CD4-positive, alpha-beta memory T cell (primary cell): ENCODE measurements around the gene CCDC69. TPM values are rescaled to one million over a fixed set of nuclear protein-coding genes. Genes with fewer than 3 reads are reported as not detected.

ENCODE experiments used
- CTCF ChIA-PET: fragments of 350-600 bp; sonication (Branson Sonifier 250); formaldehyde crosslinking; loops from one replicate; lab custom pipeline; 2021; ENCODE audit warnings: inconsistent platforms; ENCODE audit not compliant: partially characterized antibody; lab: Charles Lee
- POLR2A ChIA-PET: fragments of 350-600 bp; sonication (Branson Sonifier 250); formaldehyde crosslinking; loops from one replicate; lab custom pipeline; 2021; ENCODE audit not compliant: partially characterized antibody; lab: Charles Lee
- DNase-seq, 5 donors: peaks; one replicate each; pipeline versions ENCODE4 v3.0.0 to v3.0.0-alpha.2; 2020 to 2022; ENCODE audit warnings: mixed read lengths in 1 of 5
- H3K27ac ChIP-seq: one replicate; pipeline ENCODE4 v1.7.0; 2013; ENCODE audit warnings: low read depth, low read length
- H3K27me3 ChIP-seq: 2 replicates; pipeline ENCODE4 v1.7.0; 2013; ENCODE audit warnings: mild to moderate bottlenecking, low read length, moderate library complexity; ENCODE audit not compliant: insufficient read depth
- H3K36me3 ChIP-seq: 2 replicates; pipeline ENCODE4 v1.7.0; 2013; ENCODE audit warnings: mild to moderate bottlenecking, low read length, moderate library complexity; ENCODE audit not compliant: insufficient read depth
- H3K4me1 ChIP-seq: 2 replicates; pipeline ENCODE4 v1.7.0; 2013; ENCODE audit warnings: mild to moderate bottlenecking, low read length, moderate library complexity; ENCODE audit not compliant: insufficient read depth
- H3K4me3 ChIP-seq, 2 donors: one replicate each; pipeline ENCODE4 v1.7.0; 2013; ENCODE audit warnings: low read length in 2 of 2, mild to moderate bottlenecking in 1 of 2
- H3K9me3 ChIP-seq, 2 donors: one replicate each; pipeline ENCODE4 v1.7.0; 2013; ENCODE audit warnings: low read length in 2 of 2, control low read depth in 1 of 2; ENCODE audit not compliant: control insufficient read depth in 1 of 2
- H3K27ac Mint-ChIP-seq, 7 donors: one replicate each; pipeline ENCODE4 v1.8.0; 2020 to 2021; ENCODE audit warnings: mixed read lengths in 7 of 7, mild to moderate bottlenecking in 6 of 7, inconsistent platforms in 3 of 7, moderate library complexity in 3 of 7
- H3K27me3 Mint-ChIP-seq, 2 donors: one replicate each; pipeline ENCODE4 v1.8.0; 2020 to 2021; ENCODE audit warnings: mixed read lengths in 2 of 2
- H3K36me3 Mint-ChIP-seq, 2 donors: one replicate each; pipeline ENCODE4 v1.8.0; 2020 to 2021; ENCODE audit warnings: mixed read lengths in 2 of 2, inconsistent platforms in 1 of 2, mild to moderate bottlenecking in 1 of 2
- H3K4me1 Mint-ChIP-seq, 4 donors: one replicate each; pipeline ENCODE4 v1.8.0; 2020 to 2021; ENCODE audit warnings: mixed read lengths in 4 of 4, mild to moderate bottlenecking in 1 of 4
- H3K4me3 Mint-ChIP-seq, 8 donors: one replicate each; pipeline ENCODE4 v1.8.0; 2020 to 2021; ENCODE audit warnings: mixed read lengths in 8 of 8, mild to moderate bottlenecking in 7 of 8, moderate library complexity in 6 of 8, inconsistent platforms in 3 of 8
- H3K9me3 Mint-ChIP-seq, 8 donors: one replicate each; pipeline ENCODE4 v1.8.0; 2020 to 2021; ENCODE audit warnings: mixed read lengths in 8 of 8, mild to moderate bottlenecking in 5 of 8, inconsistent platforms in 3 of 8, moderate library complexity in 1 of 8
- intact Hi-C: fragments of 100-400 bp; cut with micrococcal nuclease; formaldehyde crosslinking; loops from one replicate; pipeline ENCODE4 v1.15.1; 2023
- polyA plus RNA-seq, 2 donors: library from polyadenylated mRNA; unstranded; fragments of 300-500 nt; fragmentation: Illumina TruSeq; gene quantifications; one replicate each; pipeline ENCODE4 v1.2.3, GENCODE V29; 2021
- total RNA-seq, 2 experiments: library from RNA; stranded (reverse); gene quantifications; one replicate each; pipeline ENCODE4 v1.2.3, GENCODE V29; 2021

The CCDC69 gene
- total and polyA plus RNA-seq, 4 experiments from 2014 or later = 38.9 to 93.9 (median 88.2) TPM

DNA sequence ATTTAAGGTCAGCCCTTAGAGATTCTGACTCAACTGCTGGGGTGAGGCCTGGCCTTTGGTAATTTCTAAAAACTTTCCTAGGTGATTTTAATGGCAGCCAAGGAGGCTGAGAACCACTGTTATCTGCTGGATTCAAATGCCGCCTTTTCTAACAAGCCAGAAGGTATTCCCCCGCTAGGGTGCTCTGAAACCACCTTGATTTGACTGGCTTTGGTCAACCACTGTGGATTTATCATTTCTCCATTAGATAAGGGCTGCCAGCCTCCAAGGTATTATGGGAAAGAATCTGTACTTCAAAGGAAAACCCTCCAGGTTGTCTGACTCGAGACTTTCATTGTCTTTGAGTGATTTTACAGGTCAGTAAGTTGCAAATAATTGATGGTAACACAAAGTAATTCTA, 70.6 kb downstream of the CCDC69 start:
- Mint-ChIP-seq H3K27me3 (no peaks in the 10 kb centered on the region), H3K9me3 (no peaks in the 10 kb centered on the region), H3K4me3 (peak overlapping the region; percentile 74 to 99 (median 97)), H3K4me1 (peaks cover 60 to 95% (median 74%) of the 10 kb centered on the region in 4 donors), H3K36me3 (peaks cover 14 to 56% of the 10 kb centered on the region in 2 donors), H3K27ac (peak overlapping the region; percentile 93 to 99 (median 97))
- DNase-seq = no peak
- Histone ChIP-seq H3K9me3 (no peaks in the 10 kb centered on the region), H3K4me1 (peaks cover 90% of the 10 kb centered on the region), H3K36me3 (no peaks in the 10 kb centered on the region), H3K4me3 (no peak overlapping the region), H3K27me3 (no peaks in the 10 kb centered on the region), H3K27ac (peak overlapping the region; percentile 84)
- CTCF ChIA-PET = interaction anchor here (40.5 to 50.2 kb wide), 2 partner anchors 0 to 20 kb away, joined by 2066 read pairs; partner anchors contain the start of gene ANXA6
- intact Hi-C loops = loop anchor here (10.0 kb wide), 2 partner anchors 162 to 698 kb away; no protein-coding TSS in a partner anchor
- POLR2A ChIA-PET = interaction anchor here (0.9 to 13.9 kb wide), 4 partner anchors 11 to 68 kb away, joined by 3 to 249 read pairs (median 104); no protein-coding TSS in a partner anchor

- Mint-ChIP-seq H3K4me1 (peaks cover 71 to 100% (median 84%) of the 10 kb centered on the region in 4 donors), H3K27ac (peak overlapping the region; percentile 94 to 99 (median 96)), H3K9me3 (no peaks in the 10 kb centered on the region), H3K36me3 (peaks cover 23 to 64% of the 10 kb centered on the region in 2 donors), H3K27me3 (no peaks in the 10 kb centered on the region), H3K4me3 (peak overlapping the region; percentile 60 to 98 (median 86))
- intact Hi-C loops = loop anchor here (10.0 kb wide), 2 partner anchors 163 to 697 kb away; no protein-coding TSS in a partner anchor
- Histone ChIP-seq H3K4me3 (peak overlapping the region; percentile 1 to 38), H3K4me1 (peaks cover 100% of the 10 kb centered on the region), H3K36me3 (peaks cover 11% of the 10 kb centered on the region), H3K27me3 (no peaks in the 10 kb centered on the region), H3K27ac (peak overlapping the region; percentile 84), H3K9me3 (no peaks in the 10 kb centered on the region)
- no peak for DNase-seq
- ChIA-PET POLR2A (interaction anchor here (1.4 to 13.9 kb wide), 4 partner anchors 9 to 62 kb away, joined by 3 to 249 read pairs (median 104); no protein-coding TSS in a partner anchor), CTCF (interaction anchor here (1.9 to 50.2 kb wide), 3 partner anchors 2 to 62 kb away, joined by 8 to 2066 read pairs (median 2066); partner anchors contain the start of gene ANXA6)
Observed at GRCh38 chr5:151151793-151152192, 72.1 kb downstream of the CCDC69 start.

GRCh38 chr5:151151263-151151660, 72.6 kb downstream of the CCDC69 start:
- Histone ChIP-seq H3K4me3 (peak overlapping the region; percentile 1 to 38), H3K27me3 (no peaks in the 10 kb centered on the region), H3K9me3 (no peaks in the 10 kb centered on the region), H3K36me3 (peaks cover 16% of the 10 kb centered on the region), H3K4me1 (peaks cover 100% of the 10 kb centered on the region), H3K27ac (peak overlapping the region; percentile 84)
- intact Hi-C loops = loop anchor here (10.0 kb wide), 2 partner anchors 164 to 696 kb away; no protein-coding TSS in a partner anchor
- Mint-ChIP-seq H3K27me3 (no peaks in the 10 kb centered on the region), H3K27ac (peak overlapping the region; percentile 94 to 99 (median 96)), H3K4me3 (peak overlapping the region; percentile 60 to 98 (median 86)), H3K9me3 (no peaks in the 10 kb centered on the region), H3K36me3 (peaks cover 28 to 66% of the 10 kb centered on the region in 2 donors), H3K4me1 (peaks cover 74 to 100% (median 87%) of the 10 kb centered on the region in 4 donors)
- POLR2A ChIA-PET = interaction anchor here (1.4 to 13.9 kb wide), 11 partner anchors 9 to 72 kb away, joined by 3 to 249 read pairs (median 10); partner anchors contain the start of gene CCDC69
- no peak for DNase-seq
- CTCF ChIA-PET = interaction anchor here (1.2 to 50.2 kb wide), 5 partner anchors 2 to 100 kb away, joined by 7 to 2066 read pairs (median 8); partner anchors contain the start of gene ANXA6

DNA sequence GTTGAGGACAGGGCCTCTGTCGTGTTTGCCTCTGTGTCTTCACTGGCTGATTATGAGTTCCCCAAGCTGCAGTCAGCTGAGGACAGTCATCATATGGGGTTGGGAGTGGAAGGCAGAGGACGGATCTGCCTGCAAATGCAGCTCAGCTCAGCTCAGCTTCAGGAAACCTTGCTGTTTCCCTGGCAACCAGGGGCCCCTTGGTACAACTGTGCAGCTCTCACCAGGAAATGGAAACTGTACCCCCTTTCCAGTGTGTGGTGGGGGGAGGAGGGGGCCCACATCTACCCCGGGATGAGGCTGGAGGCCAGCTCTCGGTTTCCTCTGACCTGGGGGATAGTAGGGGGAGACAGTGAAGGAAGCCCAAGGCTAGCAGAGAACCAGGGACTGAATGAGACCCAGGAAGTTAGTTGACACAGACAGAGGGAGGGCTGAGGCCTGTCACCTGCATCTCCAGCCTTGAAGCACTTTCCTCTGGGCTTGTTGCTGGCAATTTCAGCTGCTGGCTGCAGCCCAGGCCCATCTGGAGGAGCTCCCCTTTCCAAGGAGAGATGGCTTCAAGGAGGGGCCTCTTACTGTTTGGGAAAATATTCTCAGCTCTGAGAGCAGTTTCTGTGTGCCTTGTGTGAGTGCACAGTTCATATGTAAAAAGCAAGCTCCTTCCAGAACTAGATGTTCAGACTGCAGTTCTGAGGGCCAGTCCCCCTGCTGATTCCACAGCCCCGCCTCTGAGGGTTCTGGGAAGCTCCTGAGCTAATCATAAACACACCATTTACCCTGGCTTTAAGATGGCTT, 73.2 kb downstream of the CCDC69 start:
- peak overlapping the region; percentile 84 for H3K27ac ChIP-seq
- peak; percentile 81 to 94 (median 83) for DNase-seq
- peaks cover 21% of the 10 kb centered on the region for H3K36me3 ChIP-seq
- peaks cover 100% of the 10 kb centered on the region for H3K4me1 ChIP-seq
- Mint-ChIP-seq H3K9me3 (no peaks in the 10 kb centered on the region), H3K4me3 (peak overlapping the region; percentile 60 to 98 (median 86)), H3K36me3 (peaks cover 32 to 66% of the 10 kb centered on the region in 2 donors), H3K4me1 (peaks cover 78 to 100% (median 90%) of the 10 kb centered on the region in 4 donors), H3K27me3 (no peaks in the 10 kb centered on the region), H3K27ac (peak overlapping the region; percentile 94 to 99 (median 96))
- peak overlapping the region; percentile 1 to 38 for H3K4me3 ChIP-seq
- H3K9me3 ChIP-seq = no peaks in the 10 kb centered on the region
- no peaks in the 10 kb centered on the region for H3K27me3 ChIP-seq
- intact Hi-C loops = loop anchor here (1.0 to 10.0 kb wide), 4 partner anchors 9 to 696 kb away; no protein-coding TSS in a partner anchor
- CTCF ChIA-PET = interaction anchor here (0.9 to 50.2 kb wide), 7 partner anchors 3 to 102 kb away, joined by 3 to 2066 read pairs (median 8); partner anchors contain the start of gene ANXA6
- POLR2A ChIA-PET = interaction anchor here (0.7 to 13.9 kb wide), 16 partner anchors 8 to 622 kb away, joined by 3 to 249 read pairs (median 8); partner anchors contain the start of genes CCDC69 and GM2A

DNA sequence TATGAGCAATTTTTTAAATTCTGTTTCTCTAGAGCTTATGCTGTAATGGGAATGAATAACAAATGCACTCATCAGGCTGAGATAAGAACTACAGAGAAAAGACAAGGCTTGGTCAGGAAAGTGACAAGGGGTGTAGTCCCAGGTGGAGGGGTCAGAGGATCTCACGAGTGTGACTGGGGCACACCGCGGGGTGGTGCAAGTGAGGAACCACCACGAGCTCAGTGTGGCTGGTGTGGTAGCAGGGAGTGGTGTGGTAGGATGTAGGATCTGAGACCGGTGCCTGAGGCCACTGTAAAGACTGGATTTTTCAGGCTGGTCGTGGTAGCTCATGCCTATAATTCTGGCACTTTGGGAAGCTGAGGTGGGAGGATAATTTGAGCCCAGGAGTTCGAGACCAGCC, 75.3 kb downstream of the CCDC69 start:
- Mint-ChIP-seq H3K27me3 (no peaks in the 10 kb centered on the region), H3K4me1 (peaks cover 81 to 100% (median 93%) of the 10 kb centered on the region in 4 donors), H3K4me3 (peak overlapping the region; percentile 29 to 86 (median 76)), H3K9me3 (no peaks in the 10 kb centered on the region), H3K36me3 (peaks cover 44 to 72% of the 10 kb centered on the region in 2 donors), H3K27ac (peak overlapping the region; percentile 94 to 97 (median 95))
- ChIA-PET POLR2A (interaction anchor here (0.8 to 13.9 kb wide), 9 partner anchors 6 to 65 kb away, joined by 3 to 249 read pairs (median 4); partner anchors contain the start of gene ANXA6), CTCF (interaction anchor here (0.7 to 50.2 kb wide), 5 partner anchors 5 to 97 kb away, joined by 3 to 2066 read pairs (median 4); partner anchors contain the start of genes ANXA6 and TNIP1)
- intact Hi-C loops = no loop called here
- H3K9me3 ChIP-seq = no peaks in the 10 kb centered on the region
- DNase-seq = no peak
- H3K27me3 ChIP-seq = no peaks in the 10 kb centered on the region
- H3K4me1 ChIP-seq = peaks cover 100% of the 10 kb centered on the region
- peaks cover 35% of the 10 kb centered on the region for H3K36me3 ChIP-seq
- peak overlapping the region in 1 of 2 donors; percentile 14 for H3K4me3 ChIP-seq
- peak overlapping the region; percentile 34 for H3K27ac ChIP-seq

DNA sequence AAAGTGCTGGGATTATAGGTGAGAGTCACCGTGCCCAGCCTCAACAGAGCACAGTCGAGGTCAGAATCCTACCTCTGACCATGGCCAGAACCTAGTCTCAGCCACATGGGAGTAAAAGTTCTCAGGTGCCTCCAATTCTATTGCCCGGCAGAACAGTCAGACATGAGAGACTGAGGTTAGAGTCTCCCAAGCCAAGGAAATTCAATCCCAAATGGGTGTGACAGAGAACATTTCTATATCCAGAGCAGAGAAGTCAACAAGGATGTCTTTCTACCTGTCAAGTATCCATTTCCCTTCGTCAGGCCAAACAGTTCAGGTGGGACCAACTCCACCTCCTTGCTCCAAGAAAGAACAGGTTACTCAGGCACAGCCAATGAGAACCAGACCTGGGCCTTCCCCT, 76.9 kb downstream of the CCDC69 start:
- Mint-ChIP-seq H3K27ac (peak overlapping the region; percentile 77 to 96 (median 94)), H3K4me1 (peaks cover 80 to 100% (median 92%) of the 10 kb centered on the region in 4 donors), H3K9me3 (no peaks in the 10 kb centered on the region), H3K4me3 (peak overlapping the region in 5 of 8 donors; percentile 21 to 86 (median 38)), H3K27me3 (no peaks in the 10 kb centered on the region), H3K36me3 (peaks cover 42 to 73% of the 10 kb centered on the region in 2 donors)
- ChIA-PET CTCF (interaction anchor here (40.5 to 50.2 kb wide), 2 partner anchors 6 to 14 kb away, joined by 2066 read pairs; partner anchors contain the start of gene ANXA6), POLR2A (interaction anchor here (0.6 to 13.9 kb wide), 5 partner anchors 10 to 67 kb away, joined by 3 to 249 read pairs (median 4); partner anchors contain the start of gene ANXA6)
- intact Hi-C loops = no loop called here
- Histone ChIP-seq H3K36me3 (peaks cover 42% of the 10 kb centered on the region), H3K4me1 (peaks cover 100% of the 10 kb centered on the region), H3K27me3 (no peaks in the 10 kb centered on the region), H3K27ac (peak overlapping the region; percentile 34), H3K9me3 (no peaks in the 10 kb centered on the region), H3K4me3 (no peak overlapping the region)
- no peak for DNase-seq
